IMR-90 (cell line): ENCODE measurements around the gene MDM1.

Source experiments
- BHLHE40 ChIP-seq: fragments of 150-350 bp; IDR thresholded peaks from 2 replicates; pipeline ENCODE4 v1.6.1; 2016; ENCODE audit warnings: mild to moderate bottlenecking, low read depth, low read length
- CEBPB ChIP-seq: IDR thresholded peaks from 2 replicates; pipeline ENCODE4 v1.6.1; 2012; ENCODE audit warnings: low read depth, low read length, improper control_type of control experiment
- CHD1 ChIP-seq: IDR thresholded peaks from 2 replicates; pipeline ENCODE4 v1.6.1; 2012; ENCODE audit warnings: low read depth, low read length, improper control_type of control experiment
- MAFK ChIP-seq: IDR thresholded peaks from 2 replicates; pipeline ENCODE4 v1.6.1; 2012; ENCODE audit warnings: low read depth, low read length, improper control_type of control experiment
- MXI1 ChIP-seq: IDR thresholded peaks from 2 replicates; pipeline ENCODE4 v1.6.1; 2012; ENCODE audit warnings: low read depth, mild to moderate bottlenecking, low read length, moderate library complexity, borderline replicate concordance
- POLR2A ChIP-seq: IDR thresholded peaks from 2 replicates; pipeline ENCODE4 v1.6.1; 2012; ENCODE audit warnings: mild to moderate bottlenecking, low read depth, low read length
- RAD21 ChIP-seq: IDR thresholded peaks from 2 replicates; pipeline ENCODE4 v1.6.1; 2012; ENCODE audit warnings: low read length, improper control_type of control experiment
- RCOR1 ChIP-seq: IDR thresholded peaks from 2 replicates; pipeline ENCODE4 v1.6.1; 2012; ENCODE audit warnings: mild to moderate bottlenecking, low read length, improper control_type of control experiment; ENCODE audit not compliant: insufficient replicate concordance
- RFX5 ChIP-seq: IDR thresholded peaks from 2 replicates; pipeline ENCODE4 v1.8.0; 2012; ENCODE audit warnings: low read depth, mild to moderate bottlenecking, low read length, moderate library complexity
- SMC3 ChIP-seq: fragments of 150-350 bp; IDR thresholded peaks from 2 replicates; pipeline ENCODE4 v1.6.1; 2016; ENCODE audit warnings: low read depth, mild to moderate bottlenecking, antibody characterized with exemption, low read length, moderate library complexity
- TF ChIP-seq, protein P1 (sequence below): conservative IDR thresholded peaks from 2 replicates; pipeline ENCODE4 v1.5.1; 2012; ENCODE audit warnings: mild to moderate bottlenecking, low read depth, low read length, improper control_type of control experiment
- TF ChIP-seq, protein P2 (sequence below): fragments of 150-350 bp; IDR thresholded peaks from 2 replicates; pipeline ENCODE4 v1.6.1; 2016; ENCODE audit warnings: low read depth, mild to moderate bottlenecking, low read length, moderate library complexity, borderline replicate concordance

DNA sequence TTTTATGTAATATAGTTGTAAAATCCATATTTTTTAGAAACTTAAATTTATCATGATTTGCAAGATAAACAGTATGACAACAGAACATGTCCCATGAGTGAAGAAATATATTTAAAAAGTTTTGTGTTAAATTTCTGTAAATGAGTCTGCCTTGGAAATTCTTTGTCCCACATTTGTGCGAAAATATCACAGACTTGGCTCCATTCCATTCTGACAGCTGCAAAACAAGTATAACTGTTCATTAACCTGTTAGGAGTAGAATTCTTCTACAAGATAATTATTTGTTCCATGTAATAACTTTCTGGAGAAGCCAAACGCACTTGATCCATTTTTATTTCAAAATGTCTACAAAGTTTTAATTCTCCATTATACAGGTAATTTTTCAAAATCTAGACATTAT is 37.9 kb downstream of the MDM1 start:
- TF ChIP-seq, protein P1, sequence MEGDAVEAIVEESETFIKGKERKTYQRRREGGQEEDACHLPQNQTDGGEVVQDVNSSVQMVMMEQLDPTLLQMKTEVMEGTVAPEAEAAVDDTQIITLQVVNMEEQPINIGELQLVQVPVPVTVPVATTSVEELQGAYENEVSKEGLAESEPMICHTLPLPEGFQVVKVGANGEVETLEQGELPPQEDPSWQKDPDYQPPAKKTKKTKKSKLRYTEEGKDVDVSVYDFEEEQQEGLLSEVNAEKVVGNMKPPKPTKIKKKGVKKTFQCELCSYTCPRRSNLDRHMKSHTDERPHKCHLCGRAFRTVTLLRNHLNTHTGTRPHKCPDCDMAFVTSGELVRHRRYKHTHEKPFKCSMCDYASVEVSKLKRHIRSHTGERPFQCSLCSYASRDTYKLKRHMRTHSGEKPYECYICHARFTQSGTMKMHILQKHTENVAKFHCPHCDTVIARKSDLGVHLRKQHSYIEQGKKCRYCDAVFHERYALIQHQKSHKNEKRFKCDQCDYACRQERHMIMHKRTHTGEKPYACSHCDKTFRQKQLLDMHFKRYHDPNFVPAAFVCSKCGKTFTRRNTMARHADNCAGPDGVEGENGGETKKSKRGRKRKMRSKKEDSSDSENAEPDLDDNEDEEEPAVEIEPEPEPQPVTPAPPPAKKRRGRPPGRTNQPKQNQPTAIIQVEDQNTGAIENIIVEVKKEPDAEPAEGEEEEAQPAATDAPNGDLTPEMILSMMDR: no peak
- TF ChIP-seq POLR2A: no peak
- TF ChIP-seq BHLHE40: no peak
- TF ChIP-seq RFX5: no peak
- no peak for TF ChIP-seq RCOR1
- TF ChIP-seq CEBPB: no peak
- no peak for TF ChIP-seq CHD1
- no peak for TF ChIP-seq SMC3
- TF ChIP-seq, protein P2, sequence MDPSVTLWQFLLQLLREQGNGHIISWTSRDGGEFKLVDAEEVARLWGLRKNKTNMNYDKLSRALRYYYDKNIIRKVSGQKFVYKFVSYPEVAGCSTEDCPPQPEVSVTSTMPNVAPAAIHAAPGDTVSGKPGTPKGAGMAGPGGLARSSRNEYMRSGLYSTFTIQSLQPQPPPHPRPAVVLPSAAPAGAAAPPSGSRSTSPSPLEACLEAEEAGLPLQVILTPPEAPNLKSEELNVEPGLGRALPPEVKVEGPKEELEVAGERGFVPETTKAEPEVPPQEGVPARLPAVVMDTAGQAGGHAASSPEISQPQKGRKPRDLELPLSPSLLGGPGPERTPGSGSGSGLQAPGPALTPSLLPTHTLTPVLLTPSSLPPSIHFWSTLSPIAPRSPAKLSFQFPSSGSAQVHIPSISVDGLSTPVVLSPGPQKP: no peak
- no peak for TF ChIP-seq MXI1
- TF ChIP-seq RAD21: no peak
- no peak for TF ChIP-seq MAFK
